GM18498 (cell line): ENCODE measurements around the gene OR2S2.

Source experiments
- ATAC-seq: cut with Tn5 transposase; IDR thresholded peaks from one replicate; pipeline ENCODE4 v1.9.1; 2021; ENCODE audit warnings: mild to moderate bottlenecking, moderate library complexity; ENCODE audit not compliant: unreplicated experiment

Gene OR2S2

GRCh38 chr9:35965011-35965410 lies 7.1 kb upstream of the OR2S2 start:
- ATAC-seq = no peak

GRCh38 chr9:35962126-35962906 lies 4.4 kb upstream of the OR2S2 start:
- no peak for ATAC-seq

GRCh38 chr9:35960039-35960655 lies 2.2 kb upstream of the OR2S2 start:
- no peak for ATAC-seq

GRCh38 chr9:35956651-35957050 lies 1.3 kb downstream of the OR2S2 start:
- ATAC-seq = no peak

- ATAC-seq = peak; percentile 41
Observed at GRCh38 chr9:35954942-35955546, 2.9 kb downstream of the OR2S2 start.

- no peak for ATAC-seq
Observed at GRCh38 chr9:35952526-35953191, 5.3 kb downstream of the OR2S2 start.

GRCh38 chr9:35951736-35952135 lies 6.2 kb downstream of the OR2S2 start:
- ATAC-seq = no peak

GRCh38 chr9:35948901-35949318 lies 9.0 kb downstream of the OR2S2 start:
- no peak for ATAC-seq

GRCh38 chr9:35948451-35948850 lies 9.5 kb downstream of the OR2S2 start:
- ATAC-seq = no peak

GRCh38 chr9:35945341-35946018 lies 12.5 kb downstream of the OR2S2 start:
- no peak for ATAC-seq

GRCh38 chr9:35944841-35945240 lies 13.1 kb downstream of the OR2S2 start:
- no peak for ATAC-seq

- ATAC-seq = no peak
Observed at GRCh38 chr9:35944173-35944572, 13.8 kb downstream of the OR2S2 start.

GRCh38 chr9:35942286-35942685 lies 15.7 kb downstream of the OR2S2 start:
- no peak for ATAC-seq

GRCh38 chr9:35940458-35941407 lies 17.2 kb downstream of the OR2S2 start:
- ATAC-seq = no peak

GRCh38 chr9:35939679-35940250 lies 18.2 kb downstream of the OR2S2 start:
- ATAC-seq = no peak

- no peak for ATAC-seq
Observed at GRCh38 chr9:35938474-35939356, 19.2 kb downstream of the OR2S2 start.

- ATAC-seq = no peak
Observed at GRCh38 chr9:35937227-35937626, 20.7 kb downstream of the OR2S2 start.

- no peak for ATAC-seq
Observed at GRCh38 chr9:35935755-35936509, 22.0 kb downstream of the OR2S2 start.
